GM12872 (cell line): ENCODE measurements around the gene WEE2.

Experiments used
- TF ChIP-seq, protein P1 (sequence below): IDR thresholded peaks from 3 replicates; pipeline ENCODE4 v1.5.1; 2011; ENCODE audit warnings: low read depth, mild to moderate bottlenecking, low read length, moderate library complexity; ENCODE audit not compliant: insufficient read depth

Gene WEE2

GRCh38 chr7:141715794-141716689 lies 7.9 kb downstream of the WEE2 start:
- TF ChIP-seq, protein P1, sequence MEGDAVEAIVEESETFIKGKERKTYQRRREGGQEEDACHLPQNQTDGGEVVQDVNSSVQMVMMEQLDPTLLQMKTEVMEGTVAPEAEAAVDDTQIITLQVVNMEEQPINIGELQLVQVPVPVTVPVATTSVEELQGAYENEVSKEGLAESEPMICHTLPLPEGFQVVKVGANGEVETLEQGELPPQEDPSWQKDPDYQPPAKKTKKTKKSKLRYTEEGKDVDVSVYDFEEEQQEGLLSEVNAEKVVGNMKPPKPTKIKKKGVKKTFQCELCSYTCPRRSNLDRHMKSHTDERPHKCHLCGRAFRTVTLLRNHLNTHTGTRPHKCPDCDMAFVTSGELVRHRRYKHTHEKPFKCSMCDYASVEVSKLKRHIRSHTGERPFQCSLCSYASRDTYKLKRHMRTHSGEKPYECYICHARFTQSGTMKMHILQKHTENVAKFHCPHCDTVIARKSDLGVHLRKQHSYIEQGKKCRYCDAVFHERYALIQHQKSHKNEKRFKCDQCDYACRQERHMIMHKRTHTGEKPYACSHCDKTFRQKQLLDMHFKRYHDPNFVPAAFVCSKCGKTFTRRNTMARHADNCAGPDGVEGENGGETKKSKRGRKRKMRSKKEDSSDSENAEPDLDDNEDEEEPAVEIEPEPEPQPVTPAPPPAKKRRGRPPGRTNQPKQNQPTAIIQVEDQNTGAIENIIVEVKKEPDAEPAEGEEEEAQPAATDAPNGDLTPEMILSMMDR = no peak

GRCh38 chr7:141717450-141717849 lies 9.3 kb downstream of the WEE2 start:
- TF ChIP-seq, protein P1 = no peak

DNA sequence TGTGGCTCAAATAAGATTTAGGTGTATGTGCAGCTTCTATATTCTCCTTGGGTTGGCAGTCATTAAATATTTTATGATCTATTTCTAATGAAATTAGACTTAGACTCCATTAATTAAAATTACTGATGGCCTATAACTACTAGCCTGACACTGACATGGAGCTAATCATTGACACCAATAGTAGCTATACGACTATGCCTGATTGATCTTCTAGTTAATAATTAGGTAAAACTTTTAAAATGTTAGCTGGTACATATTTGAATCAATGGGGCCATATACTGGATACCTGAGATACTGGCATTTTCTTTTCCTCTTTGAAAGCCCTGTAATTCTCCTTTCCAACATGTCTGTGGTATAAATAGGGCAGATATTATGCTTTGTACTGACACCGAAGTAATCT lies 14.4 kb downstream of the WEE2 start:
- TF ChIP-seq, protein P1 = no peak

DNA sequence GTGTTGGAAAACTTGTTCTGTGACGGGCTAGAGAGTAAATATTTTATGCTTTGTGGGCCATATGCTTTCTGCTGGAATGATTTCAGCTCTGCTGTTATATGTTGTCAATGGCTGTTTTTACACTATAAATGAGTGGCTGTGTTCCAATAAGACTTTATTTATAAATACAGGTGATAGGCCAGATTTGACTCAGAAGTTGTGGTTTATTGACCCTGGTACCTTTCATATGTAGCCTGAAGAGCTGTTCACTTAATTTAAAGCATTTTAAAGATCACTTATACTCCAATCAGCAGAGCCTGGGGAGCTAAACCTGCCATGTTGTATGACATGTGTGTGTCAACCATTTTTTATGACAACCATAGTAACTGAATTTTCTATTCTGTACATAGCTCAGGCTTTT lies 20.9 kb downstream of the WEE2 start:
- TF ChIP-seq, protein P1 = no peak

DNA sequence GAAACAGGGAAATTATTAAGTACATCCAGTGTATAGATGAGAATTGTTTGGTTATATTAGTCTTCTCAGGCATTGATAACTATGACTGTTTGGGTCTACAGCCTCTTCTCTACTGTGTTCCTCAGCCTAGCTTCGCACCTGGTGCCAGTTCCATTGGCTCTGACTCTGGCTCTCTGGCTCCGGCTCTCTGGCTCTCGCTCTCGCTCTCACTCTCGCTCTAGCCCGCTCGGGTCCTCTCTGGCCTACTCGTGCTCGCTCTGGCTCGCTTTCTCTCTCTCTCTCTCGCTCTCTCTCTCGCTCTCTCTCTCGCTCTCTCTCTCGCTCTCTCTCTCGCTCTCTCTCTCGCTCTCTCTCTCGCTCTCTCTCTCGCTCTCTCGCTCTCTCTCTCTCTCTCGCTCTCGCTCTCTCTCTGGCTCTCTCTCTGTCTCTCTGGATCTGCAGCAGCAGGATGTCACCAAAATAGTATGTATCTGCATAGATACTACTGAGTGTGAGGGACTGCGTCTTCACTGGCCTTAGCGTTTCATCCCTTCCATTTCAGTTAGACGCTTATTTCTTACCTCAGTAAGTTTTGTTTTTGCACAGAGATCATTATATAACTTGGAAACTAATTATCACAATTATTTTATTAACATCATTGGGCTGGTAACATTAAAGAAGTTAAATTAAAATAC lies 23.5 kb downstream of the WEE2 start:
- TF ChIP-seq, protein P1 = no peak

GRCh38 chr7:141737118-141737835 lies 29.1 kb downstream of the WEE2 start:
- TF ChIP-seq, protein P1 = no peak
